Right ventricle myocardium inferior (tissue), 1 donor: ENCODE results near the gene C11orf16. TPM values are rescaled to one million over a fixed set of nuclear protein-coding genes. Genes with fewer than 3 reads are reported as not detected.
"Not testable (repeated sequence)": the region's sequence is repeated elsewhere in the genome, so short reads cannot be mapped to it uniquely, and the experiment has no call there.

Source experiments
- ATAC-seq: fragments of 200-7000 bp; cut with Tn5 transposase; one replicate; pipeline ENCODE4 v1.9.1; 2020; ENCODE audit warnings: mild to moderate bottlenecking, moderate library complexity
- DNase-seq: peaks from one replicate; pipeline ENCODE4 v3.0.0; 2021; ENCODE audit errors: missing footprints
- intact Hi-C: fragments of 100-400 bp; cut with DNase I; formaldehyde crosslinking; loops from one replicate; pipeline ENCODE4 v1.11.0; 2022
- total RNA-seq: library from RNA; stranded (reverse); fragmentation: NEBNext Ultra II Directional; extraction: Animal tissue kit (Norgen Biotek cat#: 25700); gene quantifications from one replicate; pipeline ENCODE4 v1.2.1, GENCODE V29; 2021
- donor health status: DM: no; HTN: yes; CAD: no; lungs with severe emphysema.

The C11orf16 gene
- total RNA-seq, 1 donor from 2014 or later: not detected

DNA sequence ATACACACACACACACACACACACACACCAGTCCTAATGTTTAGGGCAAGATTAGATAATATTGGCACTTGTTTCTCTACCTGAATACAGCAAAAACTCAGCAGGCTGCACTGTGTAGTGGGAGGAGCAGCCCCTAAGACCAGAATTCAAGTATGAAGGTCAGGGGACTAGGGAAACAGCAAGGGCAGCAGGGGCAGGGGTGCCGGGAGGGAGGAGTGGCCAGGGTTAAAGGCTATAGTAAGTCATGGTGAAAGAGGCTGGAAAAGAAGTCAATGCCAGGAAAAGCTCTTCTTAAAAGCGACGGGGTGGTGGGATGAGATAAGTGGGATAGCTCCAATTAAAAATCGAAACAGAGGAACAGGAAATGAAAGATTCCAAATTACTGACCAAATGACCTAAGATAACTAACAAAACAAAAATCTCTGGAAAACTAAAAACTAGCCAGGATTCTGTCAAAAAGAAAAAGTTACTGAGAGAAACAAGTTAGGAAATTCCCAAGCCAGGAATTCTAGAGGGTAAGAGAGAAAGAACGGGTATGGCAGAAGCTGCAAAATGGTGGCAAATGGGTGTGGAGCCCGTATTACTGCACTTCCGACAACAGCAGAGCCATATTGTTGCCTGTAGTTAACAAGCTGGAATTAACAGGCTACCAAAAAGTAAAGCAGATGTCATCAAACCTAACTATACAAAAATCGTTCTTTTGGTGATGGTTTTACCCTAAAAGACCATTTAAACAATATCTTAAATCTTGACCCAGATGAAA is 8.8 kb upstream of the C11orf16 start:
- intact Hi-C loops: no loop called here
- ATAC-seq: no peak

DNA sequence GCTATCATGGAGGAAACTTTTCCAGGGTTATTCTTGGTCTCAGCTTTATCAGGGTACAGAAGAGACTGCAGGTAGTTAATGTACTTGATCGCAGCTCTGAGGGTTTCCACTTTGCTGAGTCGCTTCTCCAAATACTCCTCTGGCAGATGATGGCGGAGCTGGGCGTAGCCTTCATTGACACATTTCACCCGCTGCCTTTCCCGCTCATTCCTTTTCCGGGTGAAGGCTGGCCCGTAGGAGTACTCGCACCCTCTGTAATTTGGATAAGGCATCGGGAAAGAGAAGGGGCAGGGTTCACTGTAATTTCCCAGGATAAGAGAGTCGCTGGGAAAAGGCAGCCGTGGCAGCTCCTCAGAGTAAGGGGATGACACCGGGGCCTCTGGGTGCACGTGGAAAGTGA is 4.9 kb upstream of the C11orf16 start:
- ATAC-seq: no peak
- no peak for DNase-seq
- intact Hi-C loops: no loop called here

More for the DNA sequence above, 8.8 kb upstream of the C11orf16 start:
- DNase-seq: no peak

DNA sequence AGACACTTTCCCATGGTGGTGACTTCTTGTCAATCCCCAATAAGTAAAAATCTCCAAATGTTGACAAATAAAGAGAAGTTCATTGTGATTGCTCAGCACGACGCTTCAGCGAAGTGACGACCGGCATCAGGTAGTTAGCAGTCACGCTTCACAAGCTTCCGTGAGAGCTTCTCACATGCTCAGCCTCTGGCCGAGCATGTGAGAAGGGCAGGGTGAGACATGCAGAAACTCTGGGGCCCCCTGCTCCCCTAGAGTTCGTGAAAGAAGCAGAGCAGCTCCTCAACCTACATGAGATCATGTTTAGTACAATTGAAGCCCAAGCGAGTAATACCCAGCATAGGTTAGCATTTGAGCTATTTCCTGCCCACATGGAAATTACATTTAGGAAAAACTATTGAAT is 4.4 kb upstream of the C11orf16 start:
- DNase-seq (no peak), ATAC-seq (no peak)
- intact Hi-C loops: no loop called here

DNA sequence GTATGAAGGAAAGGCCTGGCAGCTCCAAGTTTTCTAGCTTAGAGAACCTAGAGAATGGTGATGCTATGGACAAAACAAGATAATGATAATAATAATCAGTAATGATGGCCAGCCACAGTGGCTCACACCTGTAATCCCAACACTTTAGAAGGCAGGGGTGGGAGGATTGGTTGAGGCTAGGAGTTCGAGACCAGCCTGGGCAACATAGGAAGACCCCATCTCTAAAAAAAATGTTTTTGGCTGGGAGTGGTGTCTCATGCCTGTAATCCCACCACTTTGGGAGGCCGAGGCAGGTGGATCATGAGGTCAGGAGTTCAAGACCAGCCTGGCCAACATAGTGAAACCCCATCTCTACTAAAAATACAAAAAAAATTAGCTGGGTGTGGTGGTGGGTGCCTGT is 3.0 kb upstream of the C11orf16 start:
- intact Hi-C loops, DNase-seq, ATAC-seq: not testable (repeated sequence)

DNA sequence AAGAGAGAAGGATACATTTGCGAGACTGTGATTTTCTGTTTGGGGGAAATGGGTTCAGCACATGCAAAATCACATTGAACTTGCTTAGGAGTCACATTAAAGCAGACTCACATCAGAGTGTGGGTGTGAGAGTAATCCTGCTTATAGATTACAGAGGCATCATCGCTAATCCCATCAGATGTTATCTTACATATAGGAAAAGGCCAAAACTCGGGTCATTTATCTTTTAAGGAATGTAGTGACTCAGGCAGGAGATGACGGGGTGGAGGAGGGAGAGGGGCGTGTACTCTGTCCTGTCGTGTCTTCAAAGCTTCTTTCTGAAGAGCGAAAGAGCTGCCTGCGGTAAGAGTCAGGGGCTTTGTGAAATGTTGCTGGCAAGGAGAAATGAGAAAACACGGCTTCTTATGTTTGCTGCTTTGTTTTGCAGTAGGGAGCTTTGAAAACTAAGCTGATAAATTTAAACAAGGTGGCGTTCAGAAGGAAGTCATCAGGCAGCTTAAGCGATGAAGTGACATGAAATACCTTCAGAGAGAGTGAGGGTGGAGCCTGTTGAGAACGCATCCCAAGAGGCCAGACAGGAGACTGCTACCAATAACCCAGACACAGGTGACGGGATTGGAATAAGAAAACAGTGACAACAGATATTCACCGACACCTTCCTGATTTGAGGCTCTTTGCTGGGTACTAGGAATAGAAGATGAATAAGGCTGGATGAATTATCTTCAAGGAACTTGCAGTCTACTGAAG is 2.2 kb upstream of the C11orf16 start:
- no peak for DNase-seq
- intact Hi-C loops: no loop called here
- ATAC-seq: no peak

DNA sequence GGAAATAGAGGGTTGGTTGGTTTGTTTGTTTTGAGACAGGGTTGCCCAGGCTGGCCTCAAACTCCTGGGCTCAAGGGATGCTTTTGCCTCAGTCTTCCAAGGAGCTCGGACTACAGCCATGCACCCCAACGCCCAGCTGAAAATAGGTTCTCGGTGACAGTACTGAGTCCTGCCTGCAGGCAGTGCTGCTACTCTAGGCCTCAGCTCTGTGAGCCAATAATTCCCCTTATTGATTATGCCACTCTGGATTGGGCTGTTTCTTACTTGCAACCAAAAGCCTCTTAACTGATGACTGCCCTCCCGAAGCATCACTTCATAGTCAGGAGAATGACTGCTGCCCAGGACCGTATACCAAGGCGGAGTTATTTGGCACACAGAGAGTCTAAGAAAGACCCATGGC is 1.2 kb upstream of the C11orf16 start:
- no peak for ATAC-seq
- intact Hi-C loops: no loop called here
- no peak for DNase-seq

DNA sequence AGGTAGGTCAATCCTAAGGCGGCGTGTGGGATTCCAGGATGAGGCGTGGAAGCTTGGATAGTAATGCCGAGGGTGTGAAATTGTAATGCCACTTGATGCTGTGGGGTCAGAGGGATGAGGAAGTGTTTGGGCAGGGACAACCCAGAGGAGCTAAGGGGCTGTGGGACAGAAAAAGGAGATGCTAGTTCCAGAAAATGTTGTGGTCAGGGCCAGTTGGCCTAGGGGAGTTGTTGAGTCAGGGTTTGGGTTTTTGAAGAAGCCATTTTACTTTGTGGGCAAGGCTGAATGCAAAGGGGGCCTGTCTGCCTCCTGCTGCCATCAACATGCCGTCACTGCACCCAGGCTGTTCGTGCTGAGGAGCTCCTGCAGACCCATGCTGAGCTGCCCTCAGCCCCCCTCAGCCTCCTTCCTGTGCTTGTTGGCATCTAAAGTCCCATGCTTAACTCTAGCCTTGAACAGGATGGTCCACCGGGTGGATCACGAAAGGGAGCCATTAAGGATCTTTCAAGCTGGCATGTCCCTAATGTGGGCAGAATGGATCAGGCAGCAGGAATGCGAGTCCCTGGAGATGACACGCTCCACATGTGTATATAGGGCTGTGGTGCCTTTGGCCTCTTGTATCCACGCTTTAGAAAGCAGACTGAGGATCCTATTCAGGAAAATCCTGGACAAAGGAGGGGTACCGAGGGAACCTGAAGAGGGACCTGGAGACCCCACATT is 2.1 kb downstream of the C11orf16 start:
- DNase-seq (no peak), ATAC-seq (no peak)
- intact Hi-C loops: no loop called here

DNA sequence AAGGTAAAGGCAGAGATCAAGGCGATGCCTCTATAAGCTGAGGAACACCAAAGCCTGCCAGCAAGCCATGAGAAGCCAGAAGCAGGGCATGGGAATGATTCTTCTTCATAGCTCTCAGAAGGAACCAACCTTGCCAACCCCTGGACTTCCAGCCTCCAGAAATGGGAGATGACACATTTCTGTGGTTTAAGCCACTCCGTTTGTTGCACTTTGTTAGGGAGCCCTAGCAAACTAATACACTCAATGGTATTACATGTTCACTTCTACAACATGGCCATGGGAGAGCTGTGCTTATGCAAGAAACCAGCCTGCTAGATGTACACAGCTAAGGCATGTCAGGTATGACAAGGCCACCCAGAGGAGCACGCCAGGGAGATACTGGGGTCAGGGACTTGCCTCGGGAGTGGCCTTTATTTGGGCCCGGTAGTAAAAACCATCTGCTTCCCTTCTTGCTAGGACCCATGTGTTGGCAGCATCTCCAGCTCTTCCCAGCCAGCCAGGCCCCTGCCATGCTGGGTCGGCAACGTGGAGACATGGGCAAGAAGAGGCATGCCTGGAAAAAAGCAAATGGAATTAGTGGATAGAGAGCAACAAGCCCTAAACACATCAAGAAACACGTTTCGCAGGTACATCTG is 3.6 kb downstream of the C11orf16 start:
- ATAC-seq: no peak
- DNase-seq: no peak
- intact Hi-C loops: no loop called here

DNA sequence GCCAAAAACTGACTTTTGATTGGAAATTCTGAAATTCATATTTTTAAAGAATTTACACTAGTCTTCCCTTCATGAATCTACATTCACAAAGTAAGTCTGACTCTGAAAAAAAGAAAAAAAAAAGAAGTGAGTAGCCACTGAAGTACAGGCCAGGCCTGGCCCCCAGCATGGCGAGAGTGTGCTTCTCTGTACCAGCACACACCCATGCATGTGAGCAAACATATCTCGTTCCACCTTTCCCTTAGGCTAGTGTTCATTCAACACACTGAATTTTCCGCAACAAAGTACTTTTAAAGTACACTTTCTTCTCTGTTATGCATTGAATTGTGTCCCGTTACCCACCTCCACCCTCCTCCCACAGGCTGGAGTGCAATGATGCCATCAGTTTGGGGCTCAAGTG is 4.5 kb downstream of the C11orf16 start:
- no peak for ATAC-seq
- intact Hi-C loops: no loop called here
- no peak for DNase-seq

DNA sequence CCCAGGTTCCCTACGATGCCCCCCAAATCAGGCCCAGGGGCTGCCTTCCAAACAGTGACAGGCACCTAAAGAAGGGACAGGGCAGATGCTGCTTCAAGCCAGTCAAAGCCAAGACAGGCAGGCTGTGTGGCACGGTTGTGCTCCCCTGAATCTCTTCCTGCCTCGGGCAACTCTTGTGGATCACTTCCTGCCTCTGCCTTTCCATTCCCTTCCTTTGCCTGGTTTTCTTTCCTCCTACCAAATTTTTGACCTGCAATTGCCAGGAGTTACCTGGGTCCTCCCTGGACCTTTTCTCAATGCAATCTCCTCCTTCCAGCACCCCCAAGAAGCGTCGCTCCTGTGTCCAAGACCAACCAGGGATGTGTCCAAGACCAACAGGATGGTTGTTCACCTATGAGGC is 5.5 kb downstream of the C11orf16 start:
- no peak for DNase-seq
- no peak for ATAC-seq
- intact Hi-C loops: no loop called here

DNA sequence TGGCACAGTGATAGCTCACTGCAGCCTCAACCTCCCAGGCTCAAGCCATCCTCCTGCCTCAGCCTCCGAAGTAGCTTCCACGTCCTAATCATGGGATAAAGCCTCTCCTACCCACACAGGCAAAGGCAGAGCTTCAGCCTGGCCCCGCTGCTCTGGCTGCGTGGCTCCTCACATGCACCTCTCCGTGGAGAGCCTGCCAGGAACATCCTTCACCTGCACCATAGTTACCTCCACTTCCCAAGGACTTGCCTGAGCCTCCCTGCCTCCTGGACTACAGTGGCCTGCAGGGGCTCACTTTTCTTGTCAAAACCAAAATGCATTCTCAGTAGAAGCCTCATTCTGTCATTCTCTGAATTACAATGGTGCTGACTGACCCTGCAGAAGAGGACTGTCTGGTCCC is 6.5 kb downstream of the C11orf16 start:
- DNase-seq (no peak), ATAC-seq (no peak)
- intact Hi-C loops: no loop called here

DNA sequence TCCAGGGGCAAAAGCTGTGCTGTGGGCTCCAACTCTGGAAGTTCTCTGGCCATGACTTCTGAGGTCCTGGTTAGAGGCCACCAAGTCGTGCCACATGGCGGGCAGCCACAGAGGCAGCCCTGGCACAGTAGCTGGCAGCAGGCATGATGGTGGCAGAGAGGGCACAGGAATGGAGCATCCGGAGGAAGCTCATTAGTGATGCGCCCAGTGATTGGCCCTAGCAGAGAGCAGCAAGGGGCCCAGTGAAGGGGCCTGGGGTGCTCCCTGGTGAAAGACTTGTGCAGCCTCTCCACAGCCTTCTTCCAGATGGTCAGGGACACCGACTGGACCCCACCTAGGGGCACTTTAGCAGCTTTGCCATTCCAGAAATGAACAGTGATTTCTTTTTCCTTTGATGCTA is 7.0 kb downstream of the C11orf16 start:
- DNase-seq: no peak
- intact Hi-C loops: no loop called here
- ATAC-seq: no peak

DNA sequence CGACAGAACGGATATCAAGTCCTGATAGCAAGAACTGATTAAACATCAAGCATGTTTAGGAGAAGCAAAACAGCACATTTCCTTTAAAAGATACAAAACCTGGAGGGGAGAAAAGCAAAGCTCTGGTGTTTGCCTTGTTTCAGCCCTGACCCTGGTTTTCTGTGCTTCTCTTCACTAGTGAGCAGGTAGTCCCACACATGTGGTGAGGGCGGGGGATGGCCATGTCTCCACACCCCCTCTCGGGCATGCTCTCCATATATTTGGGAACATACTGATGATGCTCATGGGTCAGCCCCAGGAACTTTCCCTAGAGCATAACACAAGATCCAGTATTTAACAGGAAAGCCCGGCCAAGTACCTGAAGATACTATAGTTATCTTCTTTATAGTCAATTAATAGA is 10.1 kb downstream of the C11orf16 start:
- no peak for ATAC-seq
- no peak for DNase-seq
- intact Hi-C loops: no loop called here

DNA sequence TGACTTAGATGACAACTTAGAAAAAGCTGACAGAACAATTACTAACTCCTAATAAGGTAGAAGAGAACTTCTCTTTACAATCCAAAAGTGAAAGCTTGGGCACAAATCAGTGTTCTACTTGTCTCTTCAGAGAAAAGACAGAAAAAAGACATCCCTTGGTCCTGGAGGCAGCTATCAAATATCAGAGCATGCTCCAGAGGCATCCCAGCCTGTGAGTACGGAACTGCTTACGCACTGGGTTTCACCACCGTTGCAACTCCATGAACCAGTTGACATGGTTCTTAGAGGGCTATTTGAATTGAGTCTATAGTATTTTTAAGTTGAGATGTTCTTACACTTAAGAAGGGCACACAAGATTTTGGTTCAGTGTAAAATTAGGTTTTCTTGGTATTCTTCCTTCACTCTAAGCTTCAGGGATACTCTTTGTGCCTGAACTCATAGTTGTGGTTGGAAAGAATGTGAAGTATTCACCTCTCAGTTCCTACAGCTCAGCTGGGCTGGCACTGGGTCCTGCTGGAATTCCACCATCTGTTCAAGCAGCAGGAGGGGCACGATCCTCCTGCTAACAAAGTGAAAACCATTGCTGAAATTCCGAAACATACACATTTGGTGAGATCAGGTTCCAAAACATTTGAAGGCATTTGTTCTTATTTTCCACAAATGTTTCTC is 15.5 kb downstream of the C11orf16 start:
- intact Hi-C loops: no loop called here
- DNase-seq (no peak), ATAC-seq (peak; percentile 41)

DNA sequence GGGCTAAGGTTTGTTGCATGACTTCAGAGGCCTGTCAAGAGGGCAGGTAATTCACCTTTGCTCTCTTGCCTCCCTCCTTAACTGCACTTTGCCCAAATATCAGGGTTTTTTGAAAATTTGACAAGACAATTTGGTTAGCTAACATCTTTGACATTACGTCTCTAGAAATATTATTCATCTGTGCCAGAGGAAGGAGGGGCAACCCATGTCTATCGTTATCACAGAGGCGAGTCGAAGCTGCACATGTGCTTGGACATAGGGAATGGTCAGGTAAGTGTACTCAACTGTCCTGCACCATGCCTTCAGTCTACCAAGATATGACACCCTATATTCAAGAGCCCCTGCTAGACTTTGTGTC is 18.1 kb downstream of the C11orf16 start:
- intact Hi-C loops: loop anchor here (5.0 kb wide), 3 partner anchors 42 to 232 kb away; partner anchors contain the start of genes RPL27A, TMEM9B and TRIM66
- no peak for DNase-seq

DNA sequence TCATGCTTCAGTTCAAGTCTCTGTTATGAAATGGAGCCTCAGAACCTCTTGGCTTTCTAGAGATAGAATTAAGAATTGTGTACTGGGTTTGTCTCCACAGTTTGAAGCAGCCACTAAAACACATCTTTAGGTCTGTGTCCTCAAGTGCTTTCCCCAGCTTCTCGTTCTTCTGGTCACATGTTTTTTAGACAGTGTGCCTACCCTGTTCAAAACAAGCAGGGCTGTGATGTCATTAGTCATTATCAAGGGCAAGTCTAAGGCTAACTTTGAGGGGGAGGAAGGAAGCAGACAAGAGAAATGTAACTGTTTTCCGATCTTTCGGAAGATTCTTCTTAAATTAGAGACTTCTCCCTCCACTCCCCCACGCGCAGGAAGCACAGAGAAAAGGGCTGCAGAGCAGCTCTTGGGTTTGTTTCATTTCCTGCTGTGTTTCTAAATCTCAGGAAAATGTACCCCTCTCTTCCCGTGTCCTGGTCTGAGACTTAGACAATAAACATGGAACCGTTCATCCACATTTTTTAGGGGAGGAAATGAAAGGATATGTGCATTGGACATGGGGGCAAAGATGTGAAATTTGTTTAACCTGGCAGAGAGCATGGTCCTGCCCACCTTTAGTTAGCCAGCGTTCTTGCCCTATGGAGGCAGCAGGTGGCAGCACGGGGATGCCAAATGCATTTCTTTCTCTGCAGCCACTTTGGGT is 18.6 kb downstream of the C11orf16 start:
- no peak for DNase-seq
- no peak for ATAC-seq
- intact Hi-C loops: loop anchor here (5.0 kb wide), 3 partner anchors 42 to 232 kb away; partner anchors contain the start of genes RPL27A, TMEM9B and TRIM66

More for the DNA sequence above, 18.1 kb downstream of the C11orf16 start:
- ATAC-seq: no peak

DNA sequence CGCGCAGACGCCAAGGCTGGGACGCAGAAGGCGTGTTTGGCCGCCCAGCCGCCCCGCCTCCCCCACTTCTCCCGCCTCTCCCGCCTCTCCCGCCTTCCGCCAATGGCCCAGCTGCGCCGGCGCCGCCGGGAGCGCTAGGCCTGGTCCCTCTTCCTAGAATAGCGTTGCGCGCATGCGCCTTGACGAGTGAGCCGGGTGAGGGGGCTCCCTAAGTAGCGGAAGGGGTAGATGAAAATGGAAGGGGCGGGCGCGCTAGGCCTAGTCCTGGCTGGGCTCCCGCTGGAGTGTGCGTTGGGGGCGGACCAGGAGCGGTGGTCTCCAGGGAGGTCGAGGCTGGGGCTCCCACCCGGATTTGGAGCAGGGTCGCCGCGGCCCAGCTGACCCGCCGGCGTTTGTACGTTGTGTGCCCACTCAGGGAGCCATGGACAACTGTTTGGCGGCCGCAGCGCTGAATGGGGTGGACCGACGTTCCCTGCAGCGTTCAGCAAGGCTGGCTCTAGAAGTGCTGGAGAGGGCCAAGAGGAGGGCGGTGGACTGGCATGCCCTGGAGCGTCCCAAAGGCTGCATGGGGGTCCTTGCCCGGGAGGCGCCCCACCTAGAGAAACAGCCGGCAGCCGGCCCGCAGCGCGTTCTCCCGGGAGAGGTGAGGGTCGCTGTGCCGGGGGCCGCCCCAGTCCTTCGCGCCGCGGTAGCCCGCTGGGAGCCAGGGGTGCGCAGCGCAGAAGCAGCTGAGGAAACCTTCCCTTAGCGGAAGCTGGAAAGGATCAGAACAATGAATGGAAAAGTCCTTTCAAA is 21.5 kb downstream of the C11orf16 start, which contains the start of gene AKIP1:
TSS of gene AKIP1 (plus strand) at position 161 of the 795 bp plus-strand sequence. CDS start at position 422, 261 bp downstream.
- DNase-seq: peak; percentile 98
- ATAC-seq: peak; percentile 97
- intact Hi-C loops: loop anchor here (5.0 kb wide), 3 partner anchors 39 to 229 kb away; partner anchors contain the start of genes RPL27A, TMEM9B and TRIM66
